HEK293 (cell line): ENCODE data around the gene ATP2C1.
A peak's percentile ranks its signal among the peaks of the same experiment; 100 is the strongest.

ENCODE experiments used
- CTCF ChIA-PET: fragments of 350-600 bp; formaldehyde crosslinking; extraction: SDS; loops from one replicate; lab custom pipeline; 2021; ENCODE audit warnings: antibody characterized with exemption; lab: Yijun Ruan, JAX
- POLR2A ChIA-PET: fragments of 300-600 bp; formaldehyde crosslinking; extraction: SDS; loops from one replicate; lab custom pipeline; 2020; ENCODE audit warnings: antibody characterized with exemption, inconsistent platforms; lab: Yijun Ruan, JAX
- H3K27ac ChIP-seq: fragments of 200-500 bp; sonication (Bioruptor generic); 2 replicates; pipeline ENCODE4 v1.5.1; 2014; ENCODE audit warnings: low read depth, low read length, control low read depth, inconsistent platforms; ENCODE audit errors: extremely low read depth
- H3K36me3 ChIP-seq, 2 experiments: fragments of 200-500 bp in 1 of 2; sonication (Bioruptor generic) in 1 of 2; 1 replicate in 1 of 2; 2 replicates in 1 of 2; pipeline ENCODE4 v1.5.1; 2014 to 2017; ENCODE audit warnings: inconsistent platforms in 2 of 2, low read length in 2 of 2; ENCODE audit not compliant: control insufficient read depth in 2 of 2, insufficient read depth in 1 of 2
- H3K4me1 ChIP-seq: fragments of 200-500 bp; sonication (Bioruptor generic); 2 replicates; pipeline ENCODE4 v1.5.1; 2014; ENCODE audit warnings: mild to moderate bottlenecking, low read length, inconsistent platforms; ENCODE audit not compliant: control insufficient read depth, insufficient read depth
- H3K4me3 ChIP-seq: 2 replicates; pipeline ENCODE4 v1.5.1; 2011; ENCODE audit warnings: low read depth, mild to moderate bottlenecking, control low read depth, low read length, moderate library complexity
- H3K9me3 ChIP-seq: fragments of 200-500 bp; sonication (Bioruptor generic); 2 replicates; pipeline ENCODE4 v1.5.1; 2014; ENCODE audit warnings: low read depth, low read length, inconsistent platforms; ENCODE audit not compliant: control insufficient read depth, insufficient read depth
- GLI2 ChIP-seq: fragments of 450-650 bp; formaldehyde crosslinking; IDR thresholded peaks from 2 replicates; pipeline ENCODE4; 2017; ENCODE audit warnings: missing biosample characterization, missing genetic modification characterization, low read depth, borderline replicate concordance
- GLIS1 ChIP-seq: fragments of 450-650 bp; formaldehyde crosslinking; IDR thresholded peaks from 2 replicates; pipeline ENCODE4 v1.5.1; 2016; ENCODE audit warnings: missing biosample characterization, missing genetic modification characterization
- GLIS2 ChIP-seq: fragments of 450-650 bp; formaldehyde crosslinking; IDR thresholded peaks from 2 replicates; pipeline ENCODE4 v1.5.1; 2016; ENCODE audit warnings: missing biosample characterization, missing genetic modification characterization
- HOXC10 ChIP-seq: sonication (generic); formaldehyde crosslinking; IDR thresholded peaks from 2 replicates; pipeline ENCODE4 v1.8.1; 2023; ENCODE audit warnings: mild to moderate bottlenecking, missing genetic modification reagents
- YY2 ChIP-seq: fragments of 450-650 bp; formaldehyde crosslinking; IDR thresholded peaks from 2 replicates; pipeline ENCODE4 v1.5.1; 2016; ENCODE audit warnings: missing biosample characterization, missing genetic modification characterization
- ZFHX2 ChIP-seq: fragments of 450-650 bp; formaldehyde crosslinking; conservative IDR thresholded peaks from 2 replicates; pipeline ENCODE4 v1.5.1; 2016; ENCODE audit warnings: missing biosample characterization, missing genetic modification characterization
- ZNF133 ChIP-seq: fragments of 450-650 bp; formaldehyde crosslinking; IDR thresholded peaks from 2 replicates; pipeline ENCODE4 v1.5.1; 2016; ENCODE audit warnings: missing biosample characterization, missing genetic modification characterization
- ZNF19 ChIP-seq: fragments of 450-650 bp; formaldehyde crosslinking; IDR thresholded peaks from 2 replicates; pipeline ENCODE4; 2016; ENCODE audit warnings: missing biosample characterization, missing genetic modification characterization, low read depth
- ZNF248 ChIP-seq: fragments of 450-650 bp; formaldehyde crosslinking; IDR thresholded peaks from 2 replicates; pipeline ENCODE4 v1.5.1; 2017; ENCODE audit warnings: missing biosample characterization, missing genetic modification characterization
- ZNF274 ChIP-seq, 2 experiments: fragments of 200-500 bp in 1 of 2; fragments of 450-650 bp in 1 of 2; sonication (Bioruptor generic) in 1 of 2; formaldehyde crosslinking in 1 of 2; IDR thresholded peaks; 2 replicates each; pipeline versions ENCODE4 v1.5.1 to v1.6.1; 2014 to 2016; ENCODE audit warnings: borderline replicate concordance in 1 of 2, inconsistent platforms in 1 of 2, low read length in 1 of 2, missing biosample characterization in 1 of 2, missing genetic modification characterization in 1 of 2
- ZNF571 ChIP-seq: fragments of 450-650 bp; formaldehyde crosslinking; IDR thresholded peaks from 2 replicates; pipeline ENCODE4 v1.5.0; 2017; ENCODE audit warnings: missing biosample characterization, missing genetic modification characterization
- ZNF621 ChIP-seq: fragments of 450-650 bp; formaldehyde crosslinking; IDR thresholded peaks from 2 replicates; pipeline ENCODE4 v1.5.1; 2017; ENCODE audit warnings: missing biosample characterization, missing genetic modification characterization
- ZNF707 ChIP-seq: fragments of 450-650 bp; formaldehyde crosslinking; IDR thresholded peaks from 2 replicates; pipeline ENCODE4 v1.5.1; 2016; ENCODE audit warnings: missing biosample characterization, missing genetic modification characterization
- ZNF747 ChIP-seq: fragments of 450-650 bp; formaldehyde crosslinking; IDR thresholded peaks from 2 replicates; pipeline ENCODE4 v1.5.1; 2016; ENCODE audit warnings: missing biosample characterization, missing genetic modification characterization
- ZNF776 ChIP-seq: fragments of 450-650 bp; formaldehyde crosslinking; IDR thresholded peaks from 2 replicates; pipeline ENCODE4 v1.5.0; 2017; ENCODE audit warnings: missing biosample characterization, missing genetic modification characterization, borderline replicate concordance
- ZNF785 ChIP-seq: fragments of 450-650 bp; formaldehyde crosslinking; IDR thresholded peaks from 2 replicates; pipeline ENCODE4 v1.5.1; 2016; ENCODE audit warnings: missing biosample characterization, missing genetic modification characterization
- TF ChIP-seq, protein P1 (sequence below): fragments of 450-650 bp; formaldehyde crosslinking; IDR thresholded peaks from 2 replicates; pipeline ENCODE4 v1.5.1; 2017; ENCODE audit warnings: missing biosample characterization, missing genetic modification characterization
- TF ChIP-seq, protein P2 (sequence below): fragments of 450-650 bp; formaldehyde crosslinking; IDR thresholded peaks from 2 replicates; pipeline ENCODE4 v1.5.1; 2016; ENCODE audit warnings: missing biosample characterization, missing genetic modification characterization
- TF ChIP-seq, protein P3 (sequence below): fragments of 450-650 bp; formaldehyde crosslinking; IDR thresholded peaks from 2 replicates; pipeline ENCODE4 v1.5.1; 2016; ENCODE audit warnings: missing biosample characterization, missing genetic modification characterization
- TF ChIP-seq, protein P4 (sequence below): fragments of 450-650 bp; formaldehyde crosslinking; IDR thresholded peaks from 2 replicates; pipeline ENCODE4 v1.5.1; 2016; ENCODE audit warnings: missing biosample characterization, missing genetic modification characterization
- TF ChIP-seq, protein P5 (sequence below): fragments of 450-650 bp; formaldehyde crosslinking; IDR thresholded peaks from 2 replicates; pipeline ENCODE4 v1.5.1; 2017; ENCODE audit warnings: missing biosample characterization, missing genetic modification characterization

Gene ATP2C1

DNA sequence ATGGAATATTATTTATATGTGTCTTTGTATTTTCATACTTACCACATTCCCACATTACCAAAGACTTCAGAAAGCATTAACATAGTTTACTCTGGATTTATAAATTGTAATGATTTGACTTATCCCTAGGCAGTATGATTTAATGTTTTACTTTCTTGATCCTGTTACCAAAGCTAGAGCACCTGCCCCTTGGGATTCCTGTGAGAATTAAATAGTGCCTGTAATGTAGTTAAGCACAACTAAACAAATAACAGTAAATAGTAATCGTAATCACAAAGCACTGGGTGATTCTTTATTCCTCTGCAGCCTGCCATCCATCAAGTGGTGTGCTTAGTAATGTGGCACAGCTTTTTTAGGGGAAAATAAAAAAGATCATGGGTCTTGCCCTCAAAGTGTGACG is 39.1 kb downstream of the ATP2C1 start:
- TF ChIP-seq, protein P1, sequence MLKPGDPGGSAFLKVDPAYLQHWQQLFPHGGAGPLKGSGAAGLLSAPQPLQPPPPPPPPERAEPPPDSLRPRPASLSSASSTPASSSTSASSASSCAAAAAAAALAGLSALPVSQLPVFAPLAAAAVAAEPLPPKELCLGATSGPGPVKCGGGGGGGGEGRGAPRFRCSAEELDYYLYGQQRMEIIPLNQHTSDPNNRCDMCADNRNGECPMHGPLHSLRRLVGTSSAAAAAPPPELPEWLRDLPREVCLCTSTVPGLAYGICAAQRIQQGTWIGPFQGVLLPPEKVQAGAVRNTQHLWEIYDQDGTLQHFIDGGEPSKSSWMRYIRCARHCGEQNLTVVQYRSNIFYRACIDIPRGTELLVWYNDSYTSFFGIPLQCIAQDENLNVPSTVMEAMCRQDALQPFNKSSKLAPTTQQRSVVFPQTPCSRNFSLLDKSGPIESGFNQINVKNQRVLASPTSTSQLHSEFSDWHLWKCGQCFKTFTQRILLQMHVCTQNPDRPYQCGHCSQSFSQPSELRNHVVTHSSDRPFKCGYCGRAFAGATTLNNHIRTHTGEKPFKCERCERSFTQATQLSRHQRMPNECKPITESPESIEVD (tag by site-specific recombination): peak; percentile 57
- TF ChIP-seq ZNF571 (tag by site-specific recombination): no peak
- H3K9me3 ChIP-seq: no peaks in the 10 kb centered on the region
- POLR2A ChIA-PET: no interaction called here
- CTCF ChIA-PET: interaction anchor here (0.9 to 1.5 kb wide), 2 partner anchors 8 to 14 kb away, joined by 3 to 5 read pairs; no protein-coding TSS in a partner anchor
- H3K36me3 ChIP-seq: no peaks in the 10 kb centered on the region
- no peaks in the 10 kb centered on the region for H3K4me1 ChIP-seq
- H3K27ac ChIP-seq: no peak overlapping the region
- no peak overlapping the region for H3K4me3 ChIP-seq

DNA sequence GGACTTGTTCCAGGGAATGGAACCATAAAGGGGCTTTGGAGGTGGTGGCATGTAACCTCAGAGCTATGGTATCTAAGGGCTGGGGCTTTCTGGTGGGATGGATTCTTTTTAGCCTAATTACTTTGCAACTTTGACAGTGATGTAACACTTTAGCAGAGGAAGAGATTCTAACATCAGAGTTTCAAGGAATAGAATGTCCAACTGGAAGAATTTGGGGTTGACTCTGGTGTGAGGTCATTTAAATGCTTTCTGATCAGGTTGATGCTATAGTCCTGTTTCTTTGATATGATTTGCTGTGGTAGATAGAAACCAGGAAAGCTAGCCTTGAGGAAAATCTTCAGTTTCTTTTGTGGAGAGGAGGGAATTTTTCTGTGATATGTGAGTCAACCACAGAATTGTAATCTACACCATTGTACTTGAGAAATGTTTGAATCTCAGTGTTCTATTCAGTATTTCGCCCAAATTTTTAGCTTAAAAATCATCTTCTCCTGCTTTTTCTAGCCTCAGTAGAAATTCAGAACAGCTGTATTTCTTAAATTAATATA is 40.0 kb downstream of the ATP2C1 start:
- H3K4me1 ChIP-seq: no peaks in the 10 kb centered on the region
- CTCF ChIA-PET: interaction anchor here (0.6 to 1.5 kb wide), 3 partner anchors 9 to 14 kb away, joined by 3 to 5 read pairs (median 3); no protein-coding TSS in a partner anchor
- TF ChIP-seq GLIS1: no peak
- TF ChIP-seq, protein P2, sequence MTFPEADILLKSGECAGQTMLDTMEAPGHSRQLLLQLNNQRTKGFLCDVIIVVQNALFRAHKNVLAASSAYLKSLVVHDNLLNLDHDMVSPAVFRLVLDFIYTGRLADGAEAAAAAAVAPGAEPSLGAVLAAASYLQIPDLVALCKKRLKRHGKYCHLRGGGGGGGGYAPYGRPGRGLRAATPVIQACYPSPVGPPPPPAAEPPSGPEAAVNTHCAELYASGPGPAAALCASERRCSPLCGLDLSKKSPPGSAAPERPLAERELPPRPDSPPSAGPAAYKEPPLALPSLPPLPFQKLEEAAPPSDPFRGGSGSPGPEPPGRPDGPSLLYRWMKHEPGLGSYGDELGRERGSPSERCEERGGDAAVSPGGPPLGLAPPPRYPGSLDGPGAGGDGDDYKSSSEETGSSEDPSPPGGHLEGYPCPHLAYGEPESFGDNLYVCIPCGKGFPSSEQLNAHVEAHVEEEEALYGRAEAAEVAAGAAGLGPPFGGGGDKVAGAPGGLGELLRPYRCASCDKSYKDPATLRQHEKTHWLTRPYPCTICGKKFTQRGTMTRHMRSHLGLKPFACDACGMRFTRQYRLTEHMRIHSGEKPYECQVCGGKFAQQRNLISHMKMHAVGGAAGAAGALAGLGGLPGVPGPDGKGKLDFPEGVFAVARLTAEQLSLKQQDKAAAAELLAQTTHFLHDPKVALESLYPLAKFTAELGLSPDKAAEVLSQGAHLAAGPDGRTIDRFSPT (tag by site-specific recombination): no peak
- TF ChIP-seq, protein P3, sequence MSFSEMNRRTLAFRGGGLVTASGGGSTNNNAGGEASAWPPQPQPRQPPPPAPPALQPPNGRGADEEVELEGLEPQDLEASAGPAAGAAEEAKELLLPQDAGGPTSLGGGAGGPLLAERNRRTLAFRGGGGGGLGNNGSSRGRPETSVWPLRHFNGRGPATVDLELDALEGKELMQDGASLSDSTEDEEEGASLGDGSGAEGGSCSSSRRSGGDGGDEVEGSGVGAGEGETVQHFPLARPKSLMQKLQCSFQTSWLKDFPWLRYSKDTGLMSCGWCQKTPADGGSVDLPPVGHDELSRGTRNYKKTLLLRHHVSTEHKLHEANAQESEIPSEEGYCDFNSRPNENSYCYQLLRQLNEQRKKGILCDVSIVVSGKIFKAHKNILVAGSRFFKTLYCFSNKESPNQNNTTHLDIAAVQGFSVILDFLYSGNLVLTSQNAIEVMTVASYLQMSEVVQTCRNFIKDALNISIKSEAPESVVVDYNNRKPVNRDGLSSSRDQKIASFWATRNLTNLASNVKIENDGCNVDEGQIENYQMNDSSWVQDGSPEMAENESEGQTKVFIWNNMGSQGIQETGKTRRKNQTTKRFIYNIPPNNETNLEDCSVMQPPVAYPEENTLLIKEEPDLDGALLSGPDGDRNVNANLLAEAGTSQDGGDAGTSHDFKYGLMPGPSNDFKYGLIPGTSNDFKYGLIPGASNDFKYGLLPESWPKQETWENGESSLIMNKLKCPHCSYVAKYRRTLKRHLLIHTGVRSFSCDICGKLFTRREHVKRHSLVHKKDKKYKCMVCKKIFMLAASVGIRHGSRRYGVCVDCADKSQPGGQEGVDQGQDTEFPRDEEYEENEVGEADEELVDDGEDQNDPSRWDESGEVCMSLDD (tag by site-specific recombination): no peak
- no peak for TF ChIP-seq ZNF776 (tag by site-specific recombination)
- TF ChIP-seq ZNF707 (tag by site-specific recombination): no peak
- TF ChIP-seq, protein P4, sequence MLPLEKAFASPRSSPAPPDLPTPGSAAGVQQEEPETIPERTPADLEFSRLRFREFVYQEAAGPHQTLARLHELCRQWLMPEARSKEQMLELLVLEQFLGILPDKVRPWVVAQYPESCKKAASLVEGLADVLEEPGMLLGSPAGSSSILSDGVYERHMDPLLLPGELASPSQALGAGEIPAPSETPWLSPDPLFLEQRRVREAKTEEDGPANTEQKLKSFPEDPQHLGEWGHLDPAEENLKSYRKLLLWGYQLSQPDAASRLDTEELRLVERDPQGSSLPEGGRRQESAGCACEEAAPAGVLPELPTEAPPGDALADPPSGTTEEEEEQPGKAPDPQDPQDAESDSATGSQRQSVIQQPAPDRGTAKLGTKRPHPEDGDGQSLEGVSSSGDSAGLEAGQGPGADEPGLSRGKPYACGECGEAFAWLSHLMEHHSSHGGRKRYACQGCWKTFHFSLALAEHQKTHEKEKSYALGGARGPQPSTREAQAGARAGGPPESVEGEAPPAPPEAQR (tag by site-specific recombination): no peak
- TF ChIP-seq ZNF785 (tag by site-specific recombination): no peak
- TF ChIP-seq ZNF747 (tag by site-specific recombination): no peak
- no peak for TF ChIP-seq ZNF248 (tag by site-specific recombination)
- TF ChIP-seq ZNF571 (tag by site-specific recombination): no peak
- TF ChIP-seq ZFHX2 (tag by site-specific recombination): no peak
- no peak for TF ChIP-seq ZNF274 (IDR thresholded peaks at IDR 0.05; ENCODE audit: low read length)
- TF ChIP-seq ZNF274 (tag by site-specific recombination; IDR thresholded peaks at IDR 0.05; ENCODE audit: borderline replicate concordance): no peak
- TF ChIP-seq HOXC10 (CRISPR knock-in tag): no peak
- no peak for TF ChIP-seq ZNF621 (tag by site-specific recombination)
- TF ChIP-seq GLI2: no peak
- TF ChIP-seq ZNF133 (tag by site-specific recombination): no peak
- no peak for TF ChIP-seq YY2 (tag by site-specific recombination)
- TF ChIP-seq, protein P5, sequence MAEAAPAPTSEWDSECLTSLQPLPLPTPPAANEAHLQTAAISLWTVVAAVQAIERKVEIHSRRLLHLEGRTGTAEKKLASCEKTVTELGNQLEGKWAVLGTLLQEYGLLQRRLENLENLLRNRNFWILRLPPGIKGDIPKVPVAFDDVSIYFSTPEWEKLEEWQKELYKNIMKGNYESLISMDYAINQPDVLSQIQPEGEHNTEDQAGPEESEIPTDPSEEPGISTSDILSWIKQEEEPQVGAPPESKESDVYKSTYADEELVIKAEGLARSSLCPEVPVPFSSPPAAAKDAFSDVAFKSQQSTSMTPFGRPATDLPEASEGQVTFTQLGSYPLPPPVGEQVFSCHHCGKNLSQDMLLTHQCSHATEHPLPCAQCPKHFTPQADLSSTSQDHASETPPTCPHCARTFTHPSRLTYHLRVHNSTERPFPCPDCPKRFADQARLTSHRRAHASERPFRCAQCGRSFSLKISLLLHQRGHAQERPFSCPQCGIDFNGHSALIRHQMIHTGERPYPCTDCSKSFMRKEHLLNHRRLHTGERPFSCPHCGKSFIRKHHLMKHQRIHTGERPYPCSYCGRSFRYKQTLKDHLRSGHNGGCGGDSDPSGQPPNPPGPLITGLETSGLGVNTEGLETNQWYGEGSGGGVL (tag by site-specific recombination): no peak
- no peak for TF ChIP-seq GLIS2 (tag by site-specific recombination)
- TF ChIP-seq ZNF19: no peak
- TF ChIP-seq, all 188 proteins: peak for 0
- Histone ChIP-seq H3K4me3 (no peak overlapping the region), H3K9me3 (no peaks in the 10 kb centered on the region), H3K27ac (no peak overlapping the region), H3K36me3 (no peaks in the 10 kb centered on the region)
- POLR2A ChIA-PET: no interaction called here
